ENCODE measurements around the gene NKX1-1.

The NKX1-1 gene

DNA sequence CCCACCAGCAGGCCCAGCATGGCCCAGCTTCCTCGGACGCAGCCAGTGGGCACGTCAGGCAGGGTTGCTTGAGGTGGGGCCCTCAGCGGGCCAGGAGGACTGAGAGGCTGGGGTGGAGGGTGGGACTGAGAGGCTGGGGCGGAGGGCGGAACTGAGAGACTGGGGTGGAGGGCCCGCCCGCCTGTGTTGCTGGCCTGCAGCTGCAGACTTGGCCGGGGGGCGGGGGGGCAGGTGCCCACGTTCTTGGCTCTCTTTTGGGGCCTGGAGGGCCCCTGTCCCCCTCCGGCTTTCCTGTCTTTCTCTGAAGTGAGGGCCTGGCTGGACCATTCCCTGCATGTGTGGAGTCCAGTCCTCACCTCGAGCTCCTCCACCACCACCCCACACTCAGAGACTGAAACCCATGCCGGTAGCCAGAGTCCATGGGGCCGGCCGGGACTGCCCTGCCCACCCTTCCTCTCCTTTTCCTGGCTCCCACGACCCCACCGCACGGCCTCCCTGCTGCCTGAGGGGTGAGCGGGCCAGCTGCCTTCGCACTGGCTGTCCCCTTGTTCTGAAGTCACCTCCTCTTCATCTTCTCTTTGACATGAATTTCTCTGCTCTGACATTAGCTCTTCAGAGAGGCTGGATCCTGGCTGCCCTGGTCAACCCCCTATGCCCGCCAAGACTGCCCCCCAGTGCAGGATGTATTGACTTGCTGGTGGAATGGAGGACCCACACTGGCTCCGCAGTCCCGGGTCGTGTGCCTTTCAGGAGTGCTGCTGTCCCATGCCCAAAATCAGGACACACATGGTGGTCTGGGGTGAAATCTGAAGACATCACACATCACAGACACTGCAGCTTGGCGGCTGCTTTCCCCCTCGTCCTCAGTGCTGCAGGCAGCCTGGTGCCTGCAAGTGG, 10.1 kb upstream of the NKX1-1 start:
- no peak for DNase-seq

DNA sequence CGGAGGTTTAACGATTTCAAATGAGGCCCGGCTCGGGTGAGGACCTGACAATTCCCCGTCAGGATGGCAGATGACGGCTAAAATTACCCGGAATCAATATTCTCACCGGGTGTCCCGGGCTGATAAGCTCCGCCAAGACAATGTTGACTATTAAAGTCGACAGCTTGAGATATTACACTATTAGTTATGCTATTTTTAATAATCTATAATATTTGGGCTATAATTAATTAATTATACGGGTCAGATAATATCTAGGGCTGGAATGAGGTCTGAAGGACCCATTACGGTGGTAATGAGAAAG, 9.4 kb upstream of the NKX1-1 start:
- no peak for DNase-seq

DNA sequence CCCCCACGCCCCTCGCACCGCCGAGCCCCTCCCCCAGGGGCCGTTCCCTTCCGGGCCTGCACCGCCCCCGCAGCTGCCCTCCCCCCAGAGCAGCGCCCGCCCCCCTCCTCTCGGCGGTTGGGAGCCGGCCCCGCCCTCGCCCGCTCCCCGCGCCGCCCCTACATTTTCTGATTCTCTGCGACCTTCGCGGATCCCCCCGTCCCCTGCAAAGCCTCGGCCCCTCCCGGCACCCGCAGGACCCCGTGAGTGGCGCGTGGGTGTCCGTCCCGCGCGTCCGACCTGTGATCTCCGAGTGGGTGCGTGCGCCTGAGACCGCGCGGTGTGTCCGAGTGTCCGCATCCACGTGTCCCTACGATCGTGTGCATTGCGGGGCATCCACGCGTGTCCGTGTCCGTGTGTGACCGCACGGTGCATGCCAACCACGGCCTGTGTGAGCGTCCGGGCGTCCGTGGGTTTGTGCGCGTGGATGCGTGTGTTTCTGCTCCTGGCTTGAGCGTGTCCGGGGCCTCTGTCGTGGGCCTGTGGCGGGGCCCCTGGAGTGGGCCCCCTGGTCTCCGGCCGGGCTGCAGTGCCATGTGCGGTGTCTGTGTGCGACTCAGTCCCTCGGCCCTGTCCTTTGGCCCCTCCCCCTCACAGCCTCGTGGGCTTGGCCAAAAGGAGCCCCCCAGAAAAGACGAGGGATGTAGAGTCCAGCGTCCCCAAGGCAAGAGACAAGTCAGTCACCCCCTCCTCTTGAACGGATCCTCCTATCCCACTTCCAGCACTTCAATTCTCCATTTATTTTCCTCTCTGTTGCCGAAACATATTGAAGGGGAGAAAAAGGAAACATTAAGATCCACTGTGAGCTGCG, 8.8 kb upstream of the NKX1-1 start:
- DNase-seq = no peak

DNA sequence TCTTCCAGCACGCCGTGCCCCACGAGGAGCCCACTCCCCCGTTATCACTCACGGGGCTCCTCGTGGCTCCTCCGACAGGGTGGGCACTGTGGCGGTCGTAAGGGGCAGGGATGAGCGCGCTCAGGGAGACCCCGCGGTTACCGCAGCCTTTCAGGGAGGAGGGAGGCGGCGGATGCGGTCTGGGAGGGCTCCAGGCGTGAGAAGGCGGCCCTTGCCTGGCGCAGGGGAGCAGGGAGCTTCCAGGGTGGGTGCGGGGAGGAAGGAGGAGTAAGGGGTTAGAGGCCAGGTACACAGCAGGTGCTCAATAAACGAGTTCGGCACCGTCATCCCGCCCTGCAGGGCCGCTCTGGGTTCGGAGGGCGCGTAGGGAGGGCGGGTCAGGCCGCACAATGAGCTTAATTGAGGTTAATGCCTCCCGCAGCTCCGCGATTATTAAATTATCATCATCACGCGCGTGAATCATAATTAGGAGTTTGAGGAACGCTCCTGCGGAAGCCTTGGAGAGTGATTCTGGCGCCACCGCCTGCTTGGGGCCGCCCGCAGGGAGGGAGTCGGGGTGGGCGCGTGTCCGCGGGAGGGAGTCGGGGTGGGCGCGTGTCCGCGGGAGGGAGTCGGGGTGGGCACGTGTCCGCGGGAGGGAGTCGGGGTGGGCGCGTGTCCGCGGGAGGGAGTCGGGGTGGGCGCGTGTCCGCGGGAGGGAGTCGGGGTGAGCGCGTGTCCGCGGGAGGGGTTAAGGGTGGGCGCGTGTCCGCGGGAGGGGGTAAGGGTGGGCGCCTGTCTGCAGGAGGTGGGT, 7.6 kb upstream of the NKX1-1 start:
- DNase-seq = no peak

DNA sequence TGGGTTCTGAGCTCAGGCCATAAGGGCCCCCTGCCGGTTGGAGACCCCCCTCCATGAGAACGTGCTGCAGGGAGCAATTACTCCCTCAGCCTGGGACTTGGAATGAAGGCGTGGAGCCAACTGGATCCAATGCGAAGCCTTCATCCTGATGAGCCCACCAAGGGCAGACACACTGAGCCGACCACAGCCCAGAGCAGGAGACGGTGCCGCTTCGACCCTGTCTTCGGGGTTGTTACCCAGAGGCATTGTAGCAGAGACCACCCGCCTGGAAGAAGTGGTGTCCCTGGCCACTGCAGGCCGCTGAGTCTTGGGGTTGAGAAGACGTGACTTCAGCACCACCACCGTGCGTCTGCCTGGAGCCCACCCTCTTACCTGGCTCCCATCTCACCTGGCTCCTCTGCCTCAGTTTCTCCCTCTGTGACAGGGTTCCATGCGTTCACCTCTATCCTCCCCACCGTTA, 7.0 kb upstream of the NKX1-1 start:
- DNase-seq = no peak

DNA sequence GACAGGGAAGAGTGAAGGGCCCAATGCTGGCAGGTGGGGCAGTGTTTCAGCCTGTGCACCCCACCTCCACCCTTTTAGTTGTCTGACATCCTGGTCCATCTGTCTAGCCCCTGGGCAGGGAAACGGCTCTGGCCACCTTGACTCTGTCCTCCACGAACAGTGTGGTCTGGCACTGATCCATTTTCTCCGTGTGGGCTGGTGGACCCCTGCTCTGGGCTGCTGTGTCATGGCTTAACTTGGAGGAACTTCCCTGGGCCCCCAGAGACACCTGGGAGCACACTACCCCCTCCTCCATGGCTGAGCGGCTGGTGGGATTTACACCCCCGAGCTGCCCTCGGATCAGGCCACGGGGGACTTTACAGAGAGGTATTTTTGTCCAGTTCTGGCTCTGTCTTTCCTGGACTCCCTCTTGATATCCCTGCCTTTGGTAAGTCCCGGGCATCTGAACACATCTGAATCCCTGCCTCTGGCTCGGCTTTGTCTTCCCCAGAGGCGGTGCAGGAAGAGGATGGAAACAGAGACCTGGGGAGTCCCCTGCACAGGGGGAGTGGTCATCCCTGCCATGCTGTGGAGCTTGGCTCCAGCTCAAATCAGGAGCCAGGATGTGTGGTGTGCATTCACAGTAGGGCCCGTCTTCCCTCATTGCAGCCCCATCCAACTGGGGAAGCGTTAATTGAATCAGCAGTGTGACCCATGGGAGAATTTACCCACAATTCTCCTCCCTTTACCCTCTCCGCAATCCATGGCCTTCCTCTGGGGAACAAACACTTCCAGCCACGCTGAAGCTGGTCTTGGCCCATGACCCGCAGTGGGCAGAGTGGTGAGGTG, 6.3 kb upstream of the NKX1-1 start:
- no peak for DNase-seq

DNA sequence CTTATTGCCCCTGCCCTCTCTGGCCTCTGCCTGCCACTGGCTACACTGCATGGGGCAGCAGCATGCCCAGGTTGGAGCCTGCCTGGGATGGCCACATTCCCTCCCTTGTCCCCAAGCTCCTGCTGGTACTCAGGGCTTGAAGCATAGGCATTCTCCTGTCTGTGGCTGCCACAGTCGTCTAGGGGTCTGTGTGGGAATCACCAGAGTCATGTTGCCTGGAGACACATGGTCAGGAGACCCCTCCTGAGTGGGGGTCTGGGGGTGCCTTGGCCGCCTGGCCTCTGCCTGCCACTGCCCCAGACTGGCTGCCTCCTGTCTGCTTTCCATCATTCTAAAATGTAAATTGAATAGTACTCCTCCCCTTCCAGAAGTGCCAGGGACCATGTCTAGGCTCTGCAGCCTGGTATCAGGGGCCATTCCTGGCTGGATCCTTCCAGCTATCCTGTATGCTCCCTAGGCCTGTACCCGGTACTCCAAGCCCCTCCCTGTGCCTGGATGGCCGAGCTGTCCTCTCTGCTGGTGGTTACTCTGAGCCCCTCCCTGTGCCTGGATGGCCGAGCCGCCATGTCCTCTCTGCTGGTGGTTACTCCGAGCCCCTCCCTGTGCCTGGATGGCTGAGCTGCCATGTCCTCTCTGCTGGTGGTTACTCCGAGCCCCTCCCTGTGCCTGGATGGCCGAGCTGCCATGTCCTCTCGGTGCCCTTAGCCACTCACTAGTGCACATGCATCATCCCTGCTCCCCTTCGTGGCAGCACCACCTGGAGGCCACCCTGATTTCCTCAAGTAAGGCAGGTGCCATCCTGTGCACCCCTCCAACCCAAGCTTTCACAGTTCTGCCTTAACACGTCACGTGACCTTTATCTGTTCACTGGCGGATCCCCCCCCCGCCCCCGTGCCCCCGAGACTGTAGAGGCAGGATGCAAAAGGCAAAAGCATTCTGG, 5.5 kb upstream of the NKX1-1 start:
- no peak for DNase-seq

DNA sequence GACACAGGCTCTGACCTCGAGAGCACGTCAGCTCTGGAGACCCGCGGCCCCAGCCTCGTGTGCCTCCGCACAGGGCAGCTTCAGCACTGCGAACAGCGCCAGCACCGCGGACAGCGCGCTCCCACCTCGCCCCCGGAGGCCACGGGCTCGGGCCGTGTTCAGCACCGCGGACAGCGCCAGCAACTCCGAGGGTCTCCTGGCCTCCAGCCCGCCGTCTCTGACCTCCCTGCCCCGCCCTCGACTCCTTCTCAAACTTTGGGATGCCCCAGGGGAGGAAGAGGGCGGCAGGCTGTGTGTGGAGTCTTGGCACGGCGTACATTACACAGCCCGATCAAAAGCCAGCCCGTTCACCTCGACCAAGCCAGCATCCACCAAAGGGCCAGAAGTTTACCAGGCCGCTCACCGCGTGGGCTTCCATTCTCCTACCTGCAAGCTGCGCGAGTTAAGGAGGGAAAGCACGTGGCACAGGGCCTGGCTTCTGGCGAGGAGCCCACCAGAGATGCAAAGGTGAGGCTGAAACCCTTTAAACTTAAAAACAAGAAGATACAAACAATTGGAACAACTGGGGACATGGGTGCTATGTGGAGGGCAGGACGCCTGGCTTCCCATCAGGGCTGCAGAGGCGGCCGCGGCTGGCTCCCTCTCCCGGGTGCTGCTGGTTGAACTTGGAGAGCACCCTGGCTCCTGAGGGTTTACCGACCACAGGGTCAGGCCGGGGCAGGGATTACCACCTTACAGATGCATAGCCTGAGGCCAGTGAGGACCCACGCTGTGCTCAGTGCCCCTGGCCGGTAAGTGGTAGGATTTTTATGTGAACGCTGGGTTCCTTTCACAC, 4.5 kb upstream of the NKX1-1 start:
- DNase-seq = no peak

DNA sequence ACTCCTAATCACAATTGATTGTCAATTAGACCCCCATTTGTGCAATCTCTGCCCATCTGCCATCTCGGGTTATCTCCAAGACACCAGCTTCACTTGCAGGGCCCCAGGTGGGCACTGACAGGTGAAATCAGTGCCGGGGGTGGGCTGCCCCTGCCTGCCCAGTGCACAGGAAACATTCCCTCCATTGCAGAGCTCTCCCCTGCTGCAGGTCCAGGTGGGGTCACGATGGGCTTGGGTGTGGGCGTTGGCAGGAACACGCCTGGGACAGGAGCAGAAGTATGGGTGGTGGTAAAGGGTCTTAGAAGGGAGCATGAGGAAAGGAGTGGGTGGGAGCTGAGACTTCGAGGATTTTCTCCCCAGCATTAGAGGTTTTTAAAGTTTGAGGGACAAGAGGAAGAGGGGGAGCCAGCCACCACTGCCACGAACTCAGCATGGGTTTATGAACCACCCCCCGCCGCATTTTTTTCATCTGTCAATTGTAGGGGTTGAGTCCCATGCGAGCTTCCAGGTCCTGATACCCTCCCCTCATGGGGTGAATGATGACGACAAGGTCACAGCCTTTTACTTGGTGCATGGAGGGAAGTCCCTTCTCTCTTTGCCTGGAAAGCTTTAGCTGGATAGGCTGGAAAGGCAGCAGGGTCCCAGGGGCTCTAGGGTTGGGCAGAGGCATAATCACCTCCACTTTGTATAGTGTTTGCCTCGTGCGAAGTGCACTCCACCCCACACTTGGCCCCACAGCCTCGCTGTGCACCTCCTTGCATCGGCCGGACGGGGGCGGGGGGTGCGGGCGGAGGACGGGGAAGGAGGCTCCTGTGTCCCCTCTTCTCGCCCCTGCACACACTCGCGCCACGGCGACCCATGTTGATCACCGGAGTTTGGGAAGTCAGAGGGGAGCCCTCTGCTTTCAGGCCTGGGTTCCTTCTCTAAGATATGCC, 3.5 kb upstream of the NKX1-1 start:
- DNase-seq = no peak

DNA sequence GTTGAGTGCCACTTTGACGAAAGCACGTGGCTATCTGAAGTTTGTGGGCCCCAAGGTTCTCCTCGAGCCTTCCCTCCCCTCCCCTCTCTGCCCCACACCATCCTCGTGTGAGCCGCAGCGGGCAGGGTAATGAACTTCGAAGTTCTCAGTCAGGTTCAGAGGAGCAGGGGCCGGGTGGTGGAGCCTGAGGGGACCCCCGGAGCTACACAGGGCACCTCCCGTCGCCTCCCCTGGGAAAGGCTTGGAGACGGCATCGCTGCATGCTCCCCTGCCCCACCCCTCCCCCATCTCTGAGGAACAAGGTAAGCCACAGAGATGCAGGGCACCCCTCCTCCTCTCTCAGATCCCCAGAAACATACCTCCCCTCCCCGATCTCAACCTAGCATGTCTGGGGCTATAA, 2.8 kb upstream of the NKX1-1 start:
- DNase-seq = no peak

DNA sequence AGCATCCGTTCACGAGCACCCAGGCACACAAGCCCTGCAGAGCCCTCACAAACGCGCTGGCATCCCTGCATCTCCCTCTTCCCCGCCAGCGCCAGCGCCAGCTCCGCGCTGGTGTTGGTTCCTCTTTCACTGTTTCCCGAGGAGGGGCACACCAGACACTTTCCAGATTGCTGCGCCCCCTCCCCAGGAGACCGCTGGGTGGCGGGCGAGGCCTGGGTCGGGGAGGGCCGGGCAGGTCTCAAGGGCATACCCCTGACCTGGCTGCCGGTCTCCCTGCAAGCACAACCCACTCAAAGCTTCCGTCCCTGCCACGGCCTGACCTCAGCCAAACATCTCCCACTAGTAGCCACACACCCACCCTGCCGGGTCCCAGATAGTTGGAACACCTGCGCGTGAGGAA, 2.2 kb upstream of the NKX1-1 start:
- DNase-seq = no peak

DNA sequence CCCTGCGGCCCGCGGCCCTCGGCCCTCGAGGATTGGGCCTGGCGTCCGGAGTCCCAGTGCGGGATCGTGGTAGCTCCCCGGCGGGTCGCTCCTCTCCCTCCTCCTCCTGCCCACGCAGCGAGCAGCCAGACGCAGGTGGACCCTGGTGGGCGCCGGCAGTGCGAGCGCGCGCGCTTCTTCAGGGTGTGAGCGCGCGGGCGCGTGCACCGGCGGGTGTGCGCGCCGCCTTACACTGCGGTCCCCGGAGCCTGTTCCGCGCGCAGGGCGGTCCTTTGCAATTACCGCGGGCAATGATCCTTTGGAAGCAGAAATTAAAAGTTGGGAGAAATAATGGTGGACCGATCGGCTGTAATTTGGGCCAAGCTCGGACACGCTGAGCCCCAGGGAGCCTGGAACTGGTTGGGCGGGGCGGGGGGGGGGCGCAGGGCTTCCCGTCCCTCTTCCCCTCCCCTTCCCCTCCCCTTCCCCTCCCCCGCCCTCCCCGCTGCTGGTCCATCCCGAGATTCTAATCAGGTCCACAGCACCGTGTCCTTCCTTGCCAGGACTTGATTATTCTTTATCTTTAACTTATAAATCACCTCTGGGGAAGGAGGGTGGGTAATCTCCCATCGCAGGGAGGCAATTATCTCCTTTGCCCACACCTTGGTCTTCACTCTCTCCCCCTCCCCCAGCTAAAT, 1.6 kb upstream of the NKX1-1 start:
- no peak for DNase-seq

DNA sequence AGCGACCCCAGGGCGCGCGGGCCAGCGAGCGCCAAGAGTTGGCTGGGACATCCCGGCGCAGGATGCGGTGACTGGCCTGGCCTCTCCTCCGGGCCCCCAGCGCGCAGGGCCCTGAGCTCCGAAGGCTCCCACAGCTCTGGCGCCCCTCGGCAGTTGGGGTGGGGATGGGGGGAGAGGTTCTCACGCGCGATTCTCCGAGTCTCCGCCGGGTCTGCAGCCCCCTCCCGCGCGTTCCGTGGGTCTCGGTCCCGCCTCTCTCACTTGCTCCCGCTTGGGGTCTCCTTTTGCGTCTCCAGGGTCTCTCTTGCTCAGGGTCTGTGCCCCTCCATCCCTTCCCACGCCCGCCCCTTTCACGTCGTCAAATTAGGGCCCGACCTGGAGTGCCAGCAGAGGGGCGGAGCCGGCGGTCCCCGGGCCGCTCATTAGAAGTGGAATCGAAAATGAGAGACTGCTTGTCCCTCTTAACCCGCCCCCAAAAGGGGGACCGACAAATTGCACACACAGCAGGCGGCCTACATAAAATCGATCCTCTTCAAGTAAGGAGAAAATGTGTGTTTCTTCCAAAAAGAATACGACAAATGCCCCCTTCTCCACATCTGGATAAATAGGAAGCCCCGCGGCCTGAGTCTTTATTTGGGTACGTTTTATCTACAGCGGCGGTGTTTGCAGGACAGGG, 877 bp upstream of the NKX1-1 start:
- no peak for DNase-seq

DNA sequence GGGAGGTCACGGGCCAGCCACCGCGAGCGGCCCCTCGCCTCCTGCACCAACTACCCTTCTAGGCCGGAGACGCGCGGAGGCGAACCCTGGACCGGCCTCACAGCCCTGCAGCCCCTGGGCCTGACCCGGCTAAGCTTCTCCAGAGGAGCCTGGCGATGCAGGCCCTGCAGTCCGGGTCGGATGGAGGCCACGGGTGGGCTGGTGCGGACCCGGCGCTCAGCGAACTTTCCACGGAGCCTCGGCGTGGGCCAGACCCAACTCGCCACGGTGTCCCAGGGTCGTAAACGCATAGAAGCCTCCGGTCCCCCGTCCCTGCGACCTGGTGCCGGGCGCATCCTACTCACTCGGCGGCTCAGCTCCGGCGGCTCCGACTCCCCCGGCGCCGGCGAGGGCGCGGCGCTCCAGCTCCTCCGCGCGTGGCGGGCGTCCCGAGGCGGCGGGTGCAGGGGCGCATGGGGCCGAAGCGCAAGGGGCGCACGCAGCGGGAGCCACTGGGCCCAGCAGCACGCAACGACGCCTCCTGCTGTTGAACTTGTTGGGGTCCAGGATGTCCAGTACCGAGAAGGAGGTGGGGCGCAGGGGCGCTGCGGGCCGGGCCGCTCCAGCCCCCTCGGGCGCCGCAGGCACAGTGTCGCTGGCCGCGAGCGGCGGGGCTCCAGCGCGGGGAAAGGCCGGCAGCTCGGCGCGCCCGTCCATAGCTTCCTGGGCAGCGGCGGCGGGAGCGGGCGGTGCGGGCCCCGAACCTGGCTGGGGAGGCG, 427 bp downstream of the NKX1-1 start:
- no peak for DNase-seq

DNA sequence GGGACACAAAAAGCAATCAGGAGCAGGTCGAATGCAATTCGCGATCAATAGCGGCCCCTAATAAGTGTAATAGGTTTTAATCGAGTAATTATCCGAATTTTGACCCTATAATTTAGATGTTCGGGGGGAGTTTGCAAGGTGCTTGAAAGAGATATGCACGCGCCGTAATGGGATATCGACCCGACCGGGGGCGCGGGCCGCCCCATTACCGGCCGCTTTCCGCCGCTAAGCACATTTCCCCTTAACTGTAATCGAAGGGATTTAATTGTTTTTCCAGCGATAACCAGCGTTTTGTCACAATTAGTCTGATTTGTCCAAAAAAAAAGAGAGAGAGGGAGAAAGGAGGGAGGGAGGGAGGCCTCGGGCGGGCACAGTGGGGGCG, 997 bp downstream of the NKX1-1 start:
- DNase-seq = no peak

DNA sequence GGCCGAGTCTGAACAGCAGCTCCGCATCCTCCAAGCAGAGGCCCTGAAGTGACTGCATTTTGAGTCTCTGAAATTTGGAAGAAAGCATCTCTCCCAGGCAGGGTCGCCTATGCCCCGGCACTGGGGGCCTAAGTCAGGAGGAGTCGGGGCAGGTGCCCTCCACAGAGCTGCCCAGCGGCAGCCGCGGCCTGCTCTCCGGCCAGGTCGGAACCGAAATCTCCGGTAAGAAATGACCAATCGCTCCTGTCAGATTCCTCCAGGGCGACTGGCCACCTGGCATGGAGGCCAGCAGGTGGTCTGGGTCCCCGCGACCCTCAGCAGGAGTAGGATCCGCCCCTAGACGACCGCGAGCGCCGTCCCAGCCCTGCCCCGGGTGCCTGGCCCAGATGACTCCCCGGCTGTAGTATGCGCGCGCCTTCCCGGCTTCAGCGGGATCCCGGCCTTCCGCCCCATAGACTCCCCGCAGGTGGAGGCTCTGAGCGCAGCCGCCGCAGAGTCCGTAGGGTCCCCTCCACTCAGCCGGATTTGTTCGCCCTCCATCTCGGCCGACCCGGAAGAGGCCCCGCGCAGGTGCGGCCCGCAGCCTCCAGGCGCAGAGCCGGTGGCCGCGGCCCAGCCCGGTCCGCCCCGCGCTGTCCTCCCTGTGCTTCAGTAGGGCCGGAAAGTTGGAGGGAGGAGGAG, 1.5 kb downstream of the NKX1-1 start:
- DNase-seq = no peak
